Raji (cell line): ENCODE results near the gene VPS8.

Experiments
- POLR2A ChIP-seq: IDR thresholded peaks from 2 replicates; pipeline ENCODE4 v1.6.1; 2011; ENCODE audit warnings: low read depth, low read length, control low read depth; ENCODE audit not compliant: insufficient read depth

The VPS8 gene

GRCh38 chr3:184864000-184864399, 52.0 kb downstream of the VPS8 start:
- no peak for TF ChIP-seq POLR2A

GRCh38 chr3:184868477-184868876, 56.5 kb downstream of the VPS8 start:
- no peak for TF ChIP-seq POLR2A

- TF ChIP-seq POLR2A, result no peak
Observed at GRCh38 chr3:184872200-184872599, 60.2 kb downstream of the VPS8 start.

- no peak for TF ChIP-seq POLR2A
Observed at GRCh38 chr3:184873141-184873540, 61.2 kb downstream of the VPS8 start.

GRCh38 chr3:184874709-184875644, 63.0 kb downstream of the VPS8 start:
- no peak for TF ChIP-seq POLR2A

GRCh38 chr3:184880276-184881019, 68.5 kb downstream of the VPS8 start:
- TF ChIP-seq POLR2A, result no peak

GRCh38 chr3:184884359-184885017, 72.5 kb downstream of the VPS8 start:
- no peak for TF ChIP-seq POLR2A

- TF ChIP-seq POLR2A, result no peak
Observed at GRCh38 chr3:184885112-184885511, 73.1 kb downstream of the VPS8 start.

- no peak for TF ChIP-seq POLR2A
Observed at GRCh38 chr3:184887574-184887973, 75.6 kb downstream of the VPS8 start.

GRCh38 chr3:184889312-184889904, 77.4 kb downstream of the VPS8 start:
- no peak for TF ChIP-seq POLR2A

- no peak for TF ChIP-seq POLR2A
Observed at GRCh38 chr3:184894051-184894450, 82.1 kb downstream of the VPS8 start.

- no peak for TF ChIP-seq POLR2A
Observed at GRCh38 chr3:184895350-184895749, 83.4 kb downstream of the VPS8 start.

- no peak for TF ChIP-seq POLR2A
Observed at GRCh38 chr3:184896336-184896735, 84.4 kb downstream of the VPS8 start.

- TF ChIP-seq POLR2A, result no peak
Observed at GRCh38 chr3:184899953-184900595, 88.1 kb downstream of the VPS8 start.
